Transverse colon (tissue), 4 donors: Measurements from ENCODE around the gene TMUB1. TPM values are rescaled to one million over a fixed set of nuclear protein-coding genes. Genes with fewer than 3 reads are reported as not detected.

ENCODE experiments used
- DNase-seq: peaks from one replicate; pipeline ENCODE4 v3.0.0-alpha.2; 2019
- H3K27ac ChIP-seq, 4 donors: fragments of 200-600 bp; sonication (generic); 2 replicates each; pipeline ENCODE4 v1.5.1; 2016 to 2018; ENCODE audit warnings: inconsistent platforms in 4 of 4
- H3K27me3 ChIP-seq: fragments of 200-600 bp; sonication (generic); 2 replicates; pipeline ENCODE4 v1.5.1; 2017; ENCODE audit warnings: inconsistent platforms
- H3K36me3 ChIP-seq, 4 donors: fragments of 200-600 bp; sonication (generic); 2 replicates each; pipeline ENCODE4 v1.5.1; 2017 to 2019; ENCODE audit warnings: inconsistent platforms in 4 of 4
- H3K4me1 ChIP-seq, 4 donors: fragments of 200-600 bp; sonication (generic); 2 replicates each; pipeline ENCODE4 v1.5.1; 2017 to 2020; ENCODE audit warnings: inconsistent platforms in 4 of 4
- H3K4me3 ChIP-seq, 4 donors: fragments of 200-600 bp; sonication (generic); 1 replicate in 1 of 4; 2 replicates in 3 of 4; pipeline versions ENCODE4 v1.5.1 to v1.6.1; 2017 to 2019; ENCODE audit warnings: inconsistent platforms in 4 of 4
- H3K9me3 ChIP-seq, 2 donors: fragments of 200-600 bp; sonication (generic); 2 replicates each; pipeline ENCODE4 v1.5.1; 2017 to 2019; ENCODE audit warnings: inconsistent platforms in 2 of 2
- CTCF ChIP-seq, 5 experiments: fragments of 200-600 bp in 3 of 5; fragments of 450-650 bp in 2 of 5; sonication (generic) in 3 of 5; IDR thresholded peaks; 1 replicate in 2 of 5; 2 replicates in 3 of 5; pipeline ENCODE4 v1.5.1; 2016 to 2017; ENCODE audit warnings: antibody characterized with exemption in 5 of 5, inconsistent platforms in 3 of 5, mild to moderate bottlenecking in 2 of 5, moderate library complexity in 1 of 5
- EP300 ChIP-seq: sonication (generic); formaldehyde crosslinking; IDR thresholded peaks from one replicate; pipeline ENCODE4 v1.6.1; 2017; ENCODE audit warnings: antibody characterized with exemption, low read depth
- POLR2A ChIP-seq: fragments of 450-650 bp; IDR thresholded peaks from one replicate; pipeline ENCODE4 v1.6.1; 2016; ENCODE audit warnings: antibody characterized with exemption, mild to moderate bottlenecking, moderate library complexity
- POLR2AphosphoS5 ChIP-seq, 3 donors: sonication (generic); formaldehyde crosslinking; IDR thresholded peaks; one replicate each; pipeline ENCODE4 v1.6.1; 2016; ENCODE audit warnings: antibody characterized with exemption in 3 of 3
- WGBS, 2 donors: methylation state at CpG; one replicate each; pipeline ENCODE4 v1.1.5; 2018; ENCODE audit warnings: low coverage in 1 of 2; 5-methylcytosine and 5-hydroxymethylcytosine counted together
- in situ Hi-C, 4 donors: fragments of 200-750 bp; cut with MboI; loops; one replicate each; pipeline versions ENCODE4 v1.15.0 to v1.15.1; 2017; ENCODE audit warnings: low sequenced_read_pairs in 3 of 4, low pct_ligation_motif_present in 1 of 4, low pct_unique_long_range_greater_than_20kb in 1 of 4
- intact Hi-C: fragments of 100-400 bp; cut with DNase I; formaldehyde crosslinking; loops from one replicate; pipeline ENCODE4 v1.15.1; 2023; ENCODE audit warnings: low total_unique reads
- total RNA-seq, 4 donors: library from RNA; depleted of rRNA; stranded (reverse); fragments of >200 nt; gene quantifications; one replicate each; pipeline ENCODE4 v1.1.0, GENCODE V29; 2016

Gene TMUB1
- total RNA-seq, 4 donors from 2014 or later = 67.5 to 105 (median 85.9) TPM

DNA sequence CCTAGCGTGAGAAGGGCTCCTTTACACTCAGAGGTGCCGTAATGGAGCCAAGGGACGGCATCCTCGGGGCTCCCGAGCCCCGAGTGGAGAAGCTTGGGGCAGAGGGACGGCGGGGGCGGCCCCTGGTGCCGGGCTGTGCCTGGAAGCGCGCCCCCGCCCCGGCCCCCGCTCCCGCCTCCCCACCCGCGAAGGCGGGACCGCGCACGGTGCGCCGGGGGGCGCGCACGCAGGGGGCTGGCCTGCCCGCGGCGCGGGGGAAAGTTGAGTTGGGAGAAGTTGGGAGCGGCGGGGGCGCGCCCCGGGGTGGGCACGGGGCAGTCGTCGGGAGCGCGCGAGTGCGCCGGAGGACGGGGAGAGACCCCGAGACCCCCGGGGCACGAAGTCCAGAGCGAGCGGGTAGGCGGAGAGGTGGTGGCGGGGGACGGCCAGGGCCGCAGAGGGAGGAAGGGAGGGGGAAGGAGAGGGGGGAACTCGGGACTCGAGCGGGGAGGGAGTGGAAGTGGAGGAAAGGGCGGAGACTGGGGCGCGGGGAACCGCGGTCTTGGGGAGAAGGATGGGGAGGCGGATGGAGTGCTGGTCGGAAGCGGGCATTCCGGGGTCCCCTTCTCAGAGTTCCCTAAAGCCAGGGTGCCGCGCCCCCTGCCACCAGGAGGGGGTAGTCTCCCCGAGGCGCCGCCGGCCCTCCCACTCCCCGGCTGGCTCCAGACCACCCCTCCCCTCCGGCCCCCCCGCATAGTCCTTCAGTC is 23.8 kb downstream of the TMUB1 start, which contains the start of gene SLC4A2:
TSS of gene SLC4A2 (plus strand) at position 223 of the 746 bp plus-strand sequence. CDS start 2,399 bp downstream, outside the sequence.
- peaks cover 0 to 2% (median 0%) of the 10 kb centered on the region in 4 donors for H3K36me3 ChIP-seq
- no peaks in the 10 kb centered on the region for H3K27me3 ChIP-seq
- H3K27ac ChIP-seq = peak within 1 kb of the TSS; percentile 95 to 98 (median 96)
- WGBS, 2 donors = 1% methylated on average over 58 of the region's 75 CpGs; no CpG with 5 or more reads in 1 of the 2 donors
- in situ Hi-C loops = no loop called here
- intact Hi-C loops = no loop called here
- peaks cover 27 to 59% (median 56%) of the 10 kb centered on the region in 4 donors for H3K4me1 ChIP-seq
- TF ChIP-seq CTCF (IDR thresholded peaks at IDR 0.05) = peak; percentile 44 to 65 (median 53)
- peak; percentile 29 for TF ChIP-seq POLR2A
- no peak for TF ChIP-seq EP300
- TF ChIP-seq POLR2AphosphoS5 (IDR thresholded peaks at IDR 0.05) = peak in 2 of 3 donors; percentile 45 to 68
- H3K4me3 ChIP-seq = peak within 1 kb of the TSS; percentile 48 to 80 (median 76)
- H3K9me3 ChIP-seq = no peaks in the 10 kb centered on the region
- DNase-seq = peak; percentile 83

- peaks cover 27 to 59% (median 56%) of the 10 kb centered on the region in 4 donors for H3K4me1 ChIP-seq
- no peak for DNase-seq
- peak overlapping the region; percentile 95 to 98 (median 96) for H3K27ac ChIP-seq
- peak overlapping the region; percentile 7 to 80 (median 76) for H3K4me3 ChIP-seq
- intact Hi-C loops = no loop called here
- H3K36me3 ChIP-seq = no peaks in the 10 kb centered on the region
- H3K9me3 ChIP-seq = no peaks in the 10 kb centered on the region
- no peaks in the 10 kb centered on the region for H3K27me3 ChIP-seq
- WGBS, 2 donors = 5% methylated on average over 17 of the region's 18 CpGs; no CpG with 5 or more reads in 1 of the 2 donors
- TF ChIP-seq POLR2AphosphoS5 (IDR thresholded peaks at IDR 0.05) = no peak
- in situ Hi-C loops = no loop called here
Observed at GRCh38 chr7:151058781-151059366, 24.4 kb downstream of the TMUB1 start.

- peak; percentile 99 for DNase-seq
- H3K36me3 ChIP-seq = no peaks in the 10 kb centered on the region
- H3K27ac ChIP-seq = peak overlapping the region; percentile 95 to 98 (median 96)
- H3K9me3 ChIP-seq = no peaks in the 10 kb centered on the region
- 0 to 2% methylated on average over 1 to 42 of the region's 46 CpGs for WGBS, 2 donors
- in situ Hi-C loops = no loop called here
- peak; percentile 58 for TF ChIP-seq EP300
- no peak for TF ChIP-seq CTCF (IDR thresholded peaks at IDR 0.05)
- peak; percentile 55 for TF ChIP-seq POLR2A
- peak; percentile 67 to 90 (median 88) for TF ChIP-seq POLR2AphosphoS5 (IDR thresholded peaks at IDR 0.05)
- intact Hi-C loops = no loop called here
- H3K27me3 ChIP-seq = no peaks in the 10 kb centered on the region
- peak overlapping the region; percentile 27 to 80 (median 76) for H3K4me3 ChIP-seq
- H3K4me1 ChIP-seq = peaks cover 27 to 52% (median 51%) of the 10 kb centered on the region in 4 donors
Observed at GRCh38 chr7:151057989-151058780, 25.1 kb downstream of the TMUB1 start.

DNA sequence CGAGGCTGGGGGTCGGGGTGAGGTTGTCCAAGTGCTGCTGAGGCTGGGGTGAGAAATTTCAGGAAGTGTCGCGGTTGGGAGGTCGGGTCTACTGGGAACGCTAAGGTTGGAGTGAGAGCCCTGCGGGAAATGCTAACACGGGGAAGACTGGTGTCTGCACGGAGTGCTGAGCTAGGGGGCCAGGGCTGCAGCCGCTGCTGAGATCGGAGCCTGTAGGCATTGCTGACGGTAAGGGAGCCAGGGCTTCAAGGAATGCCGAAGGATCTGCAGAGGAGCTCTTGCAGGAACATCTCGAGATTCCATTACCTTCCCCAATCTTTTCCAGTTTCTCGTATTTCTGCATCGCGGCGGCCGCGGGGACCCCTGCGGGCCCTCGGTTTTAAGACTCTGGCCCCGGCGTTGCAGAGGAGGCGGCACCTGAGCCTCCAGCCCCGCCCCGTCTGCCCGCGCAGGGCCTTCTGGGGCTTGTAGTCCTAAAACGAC is 25.7 kb downstream of the TMUB1 start, which contains the start of gene CDK5:
TSS of gene CDK5 (minus strand) at position 392 of the 483 bp plus-strand sequence. CDS start at position 343, 49 bp downstream.
- H3K4me1 ChIP-seq = peaks cover 27 to 45% (median 45%) of the 10 kb centered on the region in 4 donors
- DNase-seq = no peak
- WGBS, 2 donors = 0% methylated on average over 30 of the region's 30 CpGs; no CpG with 5 or more reads in 1 of the 2 donors

More for the DNA sequence above, 25.7 kb downstream of the TMUB1 start, which contains the start of gene CDK5:
- no peak for TF ChIP-seq POLR2AphosphoS5 (IDR thresholded peaks at IDR 0.05)
- TF ChIP-seq EP300 = no peak
- no peak for TF ChIP-seq CTCF (IDR thresholded peaks at IDR 0.05)
- no peak for TF ChIP-seq POLR2A
- H3K27me3 ChIP-seq = no peaks in the 10 kb centered on the region
- peak within 1 kb of the TSS; percentile 95 to 98 (median 96) for H3K27ac ChIP-seq
- no peaks in the 10 kb centered on the region for H3K36me3 ChIP-seq
- intact Hi-C loops (no loop called here), in situ Hi-C loops (no loop called here)
- H3K9me3 ChIP-seq = no peaks in the 10 kb centered on the region
- H3K4me3 ChIP-seq = peak within 1 kb of the TSS; percentile 71 to 80 (median 76)
